Panc1 (cell line): ENCODE measurements around the gene EVL. TPM values are rescaled to one million over a fixed set of nuclear protein-coding genes. Genes with fewer than 3 reads are reported as not detected.

Experiments
- microRNA-seq: library from miRNA; unstranded; fragments of <30 nt; microRNA quantifications from one replicate; pipeline ENCODE4 v1.1.0, GENCODE V29; 2020; ENCODE audit not compliant: unreplicated experiment
- total RNA-seq: library from RNA; stranded (reverse); gene quantifications from one replicate; pipeline ENCODE4 v1.2.1, GENCODE V29; 2021; ENCODE audit not compliant: unreplicated experiment

Gene EVL
- total RNA-seq, 1 experiment from 2014 or later = 38.3 TPM

Small RNA genes lying within 50 kb of the gene (microRNA-seq; reads per million reads assigned to microRNA genes)
- 14.9 reads per million, percentile 34 among the genes with 10 or more reads in this experiment for gene MIR151B
- 995 reads per million, percentile 81 among the genes with 10 or more reads in this experiment for gene MIR342

Other genes with a start within 250 kb of the EVL start
- 4.9 TPM for gene DEGS2, start 94.2 kb downstream of the EVL start, total RNA-seq
- 71.3 TPM for gene YY1, start 173.7 kb downstream of the EVL start, total RNA-seq
- 33.6 TPM for gene SLC25A29, start 241.0 kb downstream of the EVL start, total RNA-seq